HG03066 (cell line): Measurements from ENCODE around the gene DMWD.

Experiments used
- ATAC-seq: cut with Tn5 transposase; IDR thresholded peaks from one replicate; pipeline ENCODE4 v1.9.1; 2021; ENCODE audit warnings: low read depth; ENCODE audit not compliant: unreplicated experiment

The DMWD gene

GRCh38 chr19:45772130-45772840, 20.4 kb downstream of the DMWD start:
- no peak for ATAC-seq

- ATAC-seq, result no peak
Measured at GRCh38 chr19:45771311-45771933, 21.2 kb downstream of the DMWD start.

GRCh38 chr19:45770192-45771101, 22.2 kb downstream of the DMWD start:
- peak; percentile 53 for ATAC-seq

GRCh38 chr19:45769821-45770191, 22.8 kb downstream of the DMWD start:
- no peak for ATAC-seq

- ATAC-seq, result peak; percentile 47
Measured at GRCh38 chr19:45768984-45769782, 23.5 kb downstream of the DMWD start, which contains the start of gene SIX5. Gene SIX5 (minus strand): TSS chr19:45769252. CDS start chr19:45768844, 408 bp downstream.

GRCh38 chr19:45768655-45768983, 24.0 kb downstream of the DMWD start:
- ATAC-seq, result no peak

GRCh38 chr19:45767881-45768654, 24.6 kb downstream of the DMWD start:
- ATAC-seq, result no peak

GRCh38 chr19:45767410-45767880, 25.2 kb downstream of the DMWD start:
- ATAC-seq, result no peak

- no peak for ATAC-seq
Measured at GRCh38 chr19:45766869-45767346, 25.7 kb downstream of the DMWD start.

- ATAC-seq, result no peak
Measured at GRCh38 chr19:45766296-45766868, 26.3 kb downstream of the DMWD start.

- no peak for ATAC-seq
Measured at GRCh38 chr19:45765702-45766295, 26.8 kb downstream of the DMWD start.

GRCh38 chr19:45764945-45765701, 27.5 kb downstream of the DMWD start:
- ATAC-seq, result no peak

- ATAC-seq, result no peak
Measured at GRCh38 chr19:45764475-45764874, 28.2 kb downstream of the DMWD start.

- ATAC-seq, result no peak
Measured at GRCh38 chr19:45763691-45764294, 28.9 kb downstream of the DMWD start.

- no peak for ATAC-seq
Measured at GRCh38 chr19:45762870-45763631, 29.6 kb downstream of the DMWD start.

GRCh38 chr19:45761714-45762113, 30.9 kb downstream of the DMWD start:
- ATAC-seq, result no peak

- no peak for ATAC-seq
Measured at GRCh38 chr19:45758921-45759320, 33.7 kb downstream of the DMWD start.
